Neural progenitor cell (in vitro differentiated cells): ENCODE data around the gene FAM9C.

Experiments
- CTCF ChIP-seq: fragments of 200-600 bp; sonication (generic); IDR thresholded peaks from 2 replicates; pipeline ENCODE4 v1.5.1; 2017; ENCODE audit warnings: antibody characterized with exemption, mild to moderate bottlenecking
- EZH2 ChIP-seq: fragments of 200-600 bp; sonication (generic); IDR thresholded peaks from 2 replicates; pipeline ENCODE4 v1.6.1; 2017; ENCODE audit warnings: antibody characterized with exemption, mild to moderate bottlenecking, moderate library complexity

DNA sequence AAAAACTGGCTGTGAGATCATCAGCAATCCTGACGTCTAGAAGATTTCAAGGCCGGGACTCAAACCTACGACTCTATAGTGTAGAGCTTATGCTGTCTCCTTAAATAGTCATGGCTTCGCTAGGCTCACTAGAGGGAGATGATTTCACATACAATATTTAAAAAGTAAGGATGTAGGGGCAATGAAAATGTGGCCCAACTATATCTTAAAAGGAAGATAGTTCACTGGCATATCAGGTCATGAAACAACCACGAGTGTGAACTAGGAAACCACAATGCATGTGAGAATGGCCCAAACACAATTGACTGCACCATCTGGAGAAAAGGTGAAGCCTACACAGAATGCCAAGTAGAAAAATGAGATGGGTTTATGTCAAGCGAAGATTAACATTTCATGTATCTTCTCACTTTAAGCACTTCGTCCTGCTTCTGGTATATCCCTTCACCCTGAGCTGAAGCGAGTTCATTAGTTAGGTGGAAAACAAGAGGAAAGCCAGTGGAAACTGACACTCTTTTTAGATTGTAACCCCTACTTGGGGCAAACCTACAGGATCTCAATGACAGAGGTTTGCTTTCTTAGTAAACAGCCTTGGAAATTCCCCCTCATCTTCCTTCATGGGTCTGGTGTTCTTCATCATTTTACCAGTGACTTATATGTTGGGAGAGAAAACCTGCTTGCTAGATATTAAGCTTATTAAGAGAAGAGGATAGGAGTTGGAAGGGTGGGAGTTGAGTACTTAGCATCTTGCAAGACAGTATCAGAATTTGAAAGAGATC lies 17.4 kb downstream of the FAM9C start:
- no peak for TF ChIP-seq EZH2
- no peak for TF ChIP-seq CTCF
